HG03097 (cell line): Measurements from ENCODE around the gene MUS81.
"Not testable (repeated sequence)": the region's sequence is repeated elsewhere in the genome, so short reads cannot be mapped to it uniquely, and the experiment has no call there.

ENCODE experiments used
- ATAC-seq: cut with Tn5 transposase; IDR thresholded peaks from one replicate; pipeline ENCODE4 v1.9.1; 2021; ENCODE audit not compliant: unreplicated experiment, low FRiP score

The MUS81 gene, protein sequence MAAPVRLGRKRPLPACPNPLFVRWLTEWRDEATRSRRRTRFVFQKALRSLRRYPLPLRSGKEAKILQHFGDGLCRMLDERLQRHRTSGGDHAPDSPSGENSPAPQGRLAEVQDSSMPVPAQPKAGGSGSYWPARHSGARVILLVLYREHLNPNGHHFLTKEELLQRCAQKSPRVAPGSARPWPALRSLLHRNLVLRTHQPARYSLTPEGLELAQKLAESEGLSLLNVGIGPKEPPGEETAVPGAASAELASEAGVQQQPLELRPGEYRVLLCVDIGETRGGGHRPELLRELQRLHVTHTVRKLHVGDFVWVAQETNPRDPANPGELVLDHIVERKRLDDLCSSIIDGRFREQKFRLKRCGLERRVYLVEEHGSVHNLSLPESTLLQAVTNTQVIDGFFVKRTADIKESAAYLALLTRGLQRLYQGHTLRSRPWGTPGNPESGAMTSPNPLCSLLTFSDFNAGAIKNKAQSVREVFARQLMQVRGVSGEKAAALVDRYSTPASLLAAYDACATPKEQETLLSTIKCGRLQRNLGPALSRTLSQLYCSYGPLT

DNA sequence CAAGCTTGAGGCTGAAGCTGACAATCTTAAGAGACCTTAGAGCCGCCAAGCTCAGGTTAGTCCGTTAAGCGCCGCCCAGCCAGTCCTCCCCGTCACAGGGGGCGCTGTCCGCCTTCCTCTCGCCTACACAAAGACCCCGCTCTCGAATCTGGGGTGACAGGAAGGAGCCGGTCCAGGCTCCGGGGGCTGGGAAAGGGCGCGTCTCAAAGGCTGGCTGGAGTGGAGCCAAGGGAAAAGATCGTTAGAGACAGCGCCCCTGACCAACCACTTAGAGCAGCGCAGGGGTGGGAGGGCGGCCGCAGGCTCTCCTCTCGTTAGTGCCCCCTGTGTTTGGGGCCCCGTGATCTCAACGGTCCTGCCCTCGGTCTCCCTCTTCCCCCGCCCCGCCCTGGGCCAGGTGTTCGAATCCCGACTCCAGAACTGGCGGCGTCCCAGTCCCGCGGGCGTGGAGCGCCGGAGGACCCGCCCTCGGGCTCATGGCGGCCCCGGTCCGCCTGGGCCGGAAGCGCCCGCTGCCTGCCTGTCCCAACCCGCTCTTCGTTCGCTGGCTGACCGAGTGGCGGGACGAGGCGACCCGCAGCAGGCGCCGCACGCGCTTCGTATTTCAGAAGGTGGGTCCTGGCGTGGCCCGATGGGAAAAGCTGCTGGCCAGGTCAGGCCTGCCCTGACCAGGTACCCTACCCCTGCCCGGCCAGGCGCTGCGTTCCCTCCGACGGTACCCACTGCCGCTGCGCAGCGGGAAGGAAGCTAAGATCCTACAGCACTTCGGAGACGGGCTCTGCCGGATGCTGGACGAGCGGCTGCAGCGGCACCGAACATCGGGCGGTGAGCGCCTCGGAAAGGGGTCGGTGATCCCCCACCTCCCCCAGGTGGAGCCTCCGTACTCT is at the start of gene MUS81:
Gene MUS81, plus strand, starts transcription at position 156 of the 887 bp plus-strand sequence. Its CDS starts 321 bp downstream, at position 477.
- peak; percentile 21 for ATAC-seq

DNA sequence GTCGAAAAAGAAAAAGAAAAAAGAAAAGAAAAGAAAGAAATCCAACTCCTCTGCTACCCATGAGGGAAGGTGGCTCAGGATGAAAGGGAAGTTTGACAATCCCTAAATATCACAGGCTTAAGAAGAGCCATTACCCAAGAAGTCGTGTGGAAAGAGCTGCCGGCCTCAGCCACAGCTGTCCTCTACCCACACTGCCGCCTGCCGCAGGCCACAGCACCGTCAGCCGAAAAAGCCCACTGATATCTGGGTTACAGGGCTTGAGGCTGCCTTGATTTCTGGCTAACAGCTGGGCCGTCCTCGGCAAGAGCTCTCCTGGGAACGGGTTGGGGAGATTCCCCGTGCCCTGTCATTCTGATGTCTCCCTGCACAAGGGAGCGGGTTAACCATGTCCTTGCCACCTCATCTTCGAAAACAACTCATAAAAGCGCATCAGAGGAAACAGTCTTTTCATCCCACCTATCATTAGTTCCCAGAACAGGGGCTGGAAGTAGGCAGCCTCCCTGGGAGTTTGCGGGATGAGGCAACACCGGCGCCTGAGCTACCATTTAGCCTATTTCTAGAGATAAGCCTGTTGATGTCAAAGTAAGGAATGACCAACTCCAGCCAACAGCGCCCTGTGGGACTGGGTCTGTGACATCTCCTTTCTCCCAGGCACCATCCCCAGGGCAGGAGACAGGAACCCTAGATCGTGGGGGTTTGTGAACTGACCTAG is 48.3 kb upstream of the MUS81 start:
- ATAC-seq = no peak

DNA sequence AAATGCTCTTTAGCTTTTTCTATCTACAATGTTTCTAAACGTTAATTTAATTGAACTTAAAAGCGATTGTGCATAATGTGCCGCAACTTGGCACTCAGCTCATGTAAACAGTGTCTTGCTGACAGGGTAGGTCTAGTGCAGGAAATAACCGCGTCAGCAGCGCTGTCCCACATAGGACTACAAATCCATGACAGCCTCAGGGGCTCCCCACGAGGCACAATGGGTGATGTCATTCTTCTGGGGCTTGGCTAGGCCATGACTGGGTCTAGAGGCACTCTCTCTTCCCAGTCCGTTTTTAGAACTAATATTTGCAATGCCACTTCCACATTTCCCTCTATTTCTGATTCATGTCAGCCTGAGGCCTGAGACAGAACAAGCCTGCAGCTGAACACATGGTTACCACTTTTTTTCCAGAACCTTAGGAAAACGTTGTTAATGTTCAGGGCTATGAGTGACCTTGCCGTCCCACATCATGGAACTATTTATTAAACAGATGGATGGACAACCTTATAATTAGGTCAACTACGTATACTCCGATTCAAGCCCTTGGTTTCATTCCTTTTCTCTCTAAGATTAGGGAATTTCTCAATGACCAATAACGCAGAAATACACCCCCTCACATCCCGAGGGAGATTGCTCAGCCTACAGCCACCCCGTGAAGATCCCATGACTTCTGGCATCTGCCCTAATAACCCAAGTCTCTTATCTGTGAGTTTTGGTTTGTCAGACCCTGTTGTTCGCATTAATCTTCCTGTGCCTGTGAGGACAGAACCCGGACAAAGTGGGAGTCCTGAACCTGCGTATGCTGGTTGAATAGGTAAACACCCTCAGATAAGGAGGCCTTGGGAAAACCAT is 45.9 kb upstream of the MUS81 start:
- ATAC-seq = no peak

DNA sequence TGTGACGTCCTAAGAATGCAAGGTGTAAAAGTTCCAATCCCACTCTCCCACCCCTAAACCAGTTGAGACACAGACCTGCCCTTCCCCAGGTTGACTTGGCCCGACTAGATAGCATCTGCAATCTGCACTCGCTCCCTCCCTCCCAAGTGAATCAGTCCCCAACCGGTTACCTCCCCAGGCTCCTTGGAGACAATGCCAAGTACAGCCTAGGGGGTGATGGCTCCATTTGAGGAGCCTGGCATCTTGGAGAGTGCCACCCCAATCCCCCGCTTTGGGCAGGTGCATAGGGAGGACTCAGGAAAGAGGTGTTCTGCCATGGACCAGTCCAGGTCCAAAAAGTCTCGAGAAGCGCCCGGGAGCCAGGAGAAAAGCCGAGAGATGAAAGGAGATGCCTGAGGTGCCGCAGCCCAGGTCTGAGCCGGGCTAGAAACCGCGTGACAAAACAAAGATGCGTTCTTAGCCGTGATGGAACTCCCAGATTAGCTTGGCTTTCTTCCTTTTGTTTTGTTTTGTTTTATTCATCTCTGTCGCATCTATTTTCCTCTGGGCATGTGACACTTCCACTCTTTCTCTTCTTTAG is 45.2 kb upstream of the MUS81 start:
- ATAC-seq = no peak

DNA sequence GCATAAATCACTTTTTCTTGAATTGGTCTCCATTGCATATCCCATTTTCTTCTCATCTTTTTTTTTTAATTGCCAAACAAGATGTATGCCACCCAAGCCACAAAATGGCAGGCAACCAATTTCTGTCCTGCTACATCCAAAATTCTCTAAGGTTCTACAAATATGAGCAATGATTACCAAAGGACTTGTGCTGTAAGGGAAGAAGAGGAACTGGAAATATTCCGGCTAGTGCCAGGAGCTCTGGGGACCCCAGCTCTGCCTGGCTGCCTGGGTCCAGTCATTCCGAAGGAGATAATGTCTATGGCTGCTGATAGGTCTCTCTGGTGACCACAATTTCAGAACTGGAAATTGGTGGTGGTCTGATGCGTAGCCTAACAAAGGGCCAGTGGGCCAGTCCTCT is 43.5 kb upstream of the MUS81 start:
- ATAC-seq = no peak

DNA sequence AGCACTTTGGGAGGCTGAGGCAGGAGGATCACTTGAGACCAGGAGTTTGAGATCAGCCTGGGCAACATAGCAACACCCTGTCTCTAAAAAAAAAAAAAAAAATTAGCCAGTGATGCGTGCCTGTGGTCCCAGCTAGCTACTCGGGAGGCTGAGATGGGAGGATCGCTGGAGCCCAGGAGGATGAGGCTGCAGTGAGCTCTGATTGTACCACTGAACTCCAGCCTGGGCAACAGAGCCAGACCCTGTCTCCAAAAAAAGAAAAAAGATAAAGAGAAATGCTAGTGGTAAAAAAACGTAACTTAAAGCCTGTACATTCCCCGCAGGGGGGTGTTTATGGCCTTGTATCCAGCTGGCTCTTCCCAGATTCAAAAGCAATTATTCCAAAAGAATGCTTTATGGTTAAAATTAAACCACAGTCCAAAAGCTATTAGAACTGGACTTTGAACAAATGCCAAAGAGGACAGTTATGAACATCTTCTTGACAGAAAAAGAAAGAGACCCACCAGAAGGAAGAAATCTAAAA is 42.9 kb upstream of the MUS81 start:
- no peak for ATAC-seq

DNA sequence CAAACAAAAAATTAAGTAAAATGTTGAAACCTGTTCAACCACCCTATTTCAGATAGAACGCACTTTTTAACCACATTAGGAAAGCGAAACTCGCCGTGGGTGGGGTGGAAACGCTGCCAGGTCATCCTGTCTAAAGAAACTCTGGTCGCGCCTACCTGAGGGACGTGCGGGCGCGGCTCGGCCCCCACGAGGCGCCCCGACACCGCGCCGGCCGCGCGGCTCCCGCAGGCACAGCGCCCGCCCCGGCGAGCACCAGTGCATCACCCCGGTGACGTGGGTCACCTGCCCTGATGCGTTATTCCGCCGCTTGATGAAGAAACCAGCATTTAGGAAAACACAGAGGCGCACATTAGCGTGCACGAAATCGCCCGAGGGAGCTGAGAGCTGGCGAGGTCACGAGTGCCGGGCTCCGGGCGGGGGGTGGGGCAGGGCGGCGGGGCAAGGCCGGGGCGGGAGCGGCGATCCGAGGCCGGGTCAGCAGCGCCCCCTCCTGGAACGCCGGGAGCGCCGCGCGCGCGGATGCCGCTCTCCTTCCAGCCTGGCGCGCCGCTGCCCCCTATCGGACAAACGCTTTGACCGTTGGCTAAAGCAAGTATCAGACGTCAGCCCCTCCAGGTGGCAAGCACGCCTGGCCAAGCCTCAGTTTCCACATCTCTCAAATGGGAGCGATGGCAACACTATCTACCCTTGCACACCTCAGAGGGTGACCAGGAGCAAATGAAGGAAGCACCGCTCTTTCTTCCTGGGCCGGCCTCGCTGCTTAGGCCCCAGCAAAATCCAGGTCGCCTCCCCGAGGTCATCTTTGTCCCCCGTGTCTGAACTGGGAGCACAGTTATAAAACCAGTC is 42.2 kb upstream of the MUS81 start:
- ATAC-seq = peak; percentile 80

DNA sequence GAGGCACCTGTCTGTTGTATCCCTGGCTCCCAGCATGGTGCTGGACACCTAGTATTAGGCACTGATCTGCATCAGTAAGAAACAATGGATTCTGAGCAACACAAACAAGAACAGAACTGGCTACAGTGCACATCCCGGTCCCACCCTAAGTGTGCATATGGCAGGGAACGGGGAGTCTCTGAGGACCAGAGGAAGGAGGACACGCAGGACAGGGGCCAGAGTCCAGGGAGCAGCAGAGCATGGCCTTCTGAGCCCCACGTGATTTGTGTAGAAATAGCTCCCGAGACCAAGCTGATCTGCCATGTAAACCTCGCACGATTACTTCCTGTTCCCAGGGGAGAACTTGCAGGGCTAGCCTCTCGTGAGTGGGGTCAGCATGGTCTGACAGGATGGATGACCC is 39.1 kb upstream of the MUS81 start:
- ATAC-seq = no peak

DNA sequence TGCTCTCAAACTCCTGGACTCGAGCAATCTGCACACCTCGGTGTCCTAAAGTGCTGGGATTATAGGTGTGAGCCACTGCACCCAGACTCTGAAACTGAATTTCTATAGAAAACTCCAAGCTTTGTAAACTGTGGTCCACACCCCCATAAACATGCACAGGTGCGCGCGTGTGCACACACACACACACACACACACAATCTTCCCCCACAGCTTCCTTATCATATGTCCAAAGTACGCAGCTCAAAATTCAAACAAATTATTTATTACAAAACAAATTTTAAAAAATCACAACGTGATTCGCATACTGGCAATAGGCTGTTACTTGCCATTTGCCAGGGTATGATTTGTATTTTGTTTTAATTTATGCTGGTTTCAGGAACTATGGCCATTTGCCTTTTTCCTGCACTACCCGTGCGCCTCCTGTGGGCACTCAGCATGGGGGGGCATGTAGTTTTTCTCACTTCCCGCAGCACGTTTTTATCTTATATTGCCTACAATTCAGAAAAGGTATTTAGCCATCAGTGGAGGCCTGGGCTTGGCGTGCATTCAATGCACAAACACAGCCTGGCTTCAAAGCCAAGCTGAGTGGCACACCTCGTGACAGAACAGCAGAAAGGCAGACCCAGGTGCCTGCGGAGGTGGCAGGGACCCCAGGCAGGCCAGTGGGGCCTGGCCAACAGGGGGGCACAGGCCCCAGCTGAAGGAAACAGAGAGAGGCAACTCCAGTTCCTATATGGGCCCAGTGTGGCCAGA is 37.3 kb upstream of the MUS81 start:
- no peak for ATAC-seq

DNA sequence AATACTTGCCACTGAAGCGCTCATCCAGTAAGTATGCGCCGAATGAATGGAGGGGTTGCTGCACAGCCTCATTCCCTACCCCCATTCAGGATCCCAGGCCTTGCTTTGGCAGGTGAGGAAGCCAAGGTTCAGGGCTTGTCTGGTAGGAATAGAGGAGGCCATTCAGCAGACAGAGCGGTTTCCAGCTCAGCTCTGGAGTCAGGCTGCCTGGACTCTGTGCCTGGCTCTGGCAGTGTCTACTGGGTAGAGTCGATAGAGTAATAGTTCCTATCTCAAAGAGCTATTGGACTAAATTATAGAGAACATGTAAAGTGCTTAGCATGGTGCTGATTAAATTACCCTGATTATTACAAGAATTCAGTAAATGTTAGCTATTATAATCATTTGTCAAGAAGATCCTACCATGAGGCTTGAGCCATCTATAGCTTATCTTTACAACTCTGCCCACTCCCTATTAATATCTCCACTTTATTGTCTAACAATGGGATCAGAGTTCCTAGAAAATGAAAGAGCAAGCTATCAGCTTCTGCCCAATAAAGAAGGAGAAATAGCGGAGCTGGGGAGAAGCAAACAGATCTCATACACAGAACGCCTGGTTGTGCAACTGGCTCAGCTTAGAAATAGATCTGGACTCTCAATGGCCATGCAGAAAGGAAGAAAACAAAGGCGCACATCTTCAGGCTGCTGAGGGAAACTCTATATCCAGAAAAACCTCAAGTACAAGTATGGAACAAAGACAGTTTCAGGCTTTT is 33.1 kb upstream of the MUS81 start:
- ATAC-seq = no peak

DNA sequence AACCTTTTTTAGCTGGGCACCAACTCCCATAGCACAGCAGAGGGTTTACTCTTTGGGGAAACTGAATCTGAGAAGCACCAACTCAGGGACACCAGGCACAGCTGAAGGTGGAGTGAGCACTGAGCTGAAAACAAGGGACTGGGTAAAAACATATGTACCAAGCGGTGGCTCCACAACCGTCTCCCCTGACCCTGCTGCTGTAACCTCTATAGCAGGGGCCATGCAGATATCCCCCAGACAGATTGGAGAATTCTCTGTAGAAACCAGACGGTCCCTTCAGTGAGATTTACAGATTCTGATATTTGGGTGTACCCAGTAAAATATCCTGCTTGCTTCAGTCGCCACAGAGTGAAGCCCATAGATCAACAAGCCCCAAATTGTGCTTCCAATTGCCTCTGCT is 30.8 kb upstream of the MUS81 start:
- no peak for ATAC-seq

DNA sequence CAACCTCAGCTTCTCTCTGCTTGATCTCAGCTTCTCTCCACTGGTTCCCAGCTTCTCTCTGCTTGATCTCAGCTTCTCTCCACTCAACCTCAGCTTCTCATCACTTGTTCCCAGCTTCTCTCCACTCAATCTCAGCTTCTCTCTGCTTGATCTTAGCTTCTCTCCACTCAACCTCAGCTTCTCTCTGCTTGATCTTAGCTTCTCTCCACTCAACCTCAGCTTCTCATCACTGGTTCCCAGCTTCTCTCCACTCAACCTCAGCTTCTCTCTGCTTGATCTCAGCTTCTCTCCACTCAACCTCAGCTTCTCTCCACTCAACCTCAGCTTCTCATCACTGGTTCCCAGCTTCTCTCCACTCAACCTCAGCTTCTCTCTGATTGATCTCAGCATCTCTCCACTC is 28.0 kb upstream of the MUS81 start:
- ATAC-seq = not testable (repeated sequence)

DNA sequence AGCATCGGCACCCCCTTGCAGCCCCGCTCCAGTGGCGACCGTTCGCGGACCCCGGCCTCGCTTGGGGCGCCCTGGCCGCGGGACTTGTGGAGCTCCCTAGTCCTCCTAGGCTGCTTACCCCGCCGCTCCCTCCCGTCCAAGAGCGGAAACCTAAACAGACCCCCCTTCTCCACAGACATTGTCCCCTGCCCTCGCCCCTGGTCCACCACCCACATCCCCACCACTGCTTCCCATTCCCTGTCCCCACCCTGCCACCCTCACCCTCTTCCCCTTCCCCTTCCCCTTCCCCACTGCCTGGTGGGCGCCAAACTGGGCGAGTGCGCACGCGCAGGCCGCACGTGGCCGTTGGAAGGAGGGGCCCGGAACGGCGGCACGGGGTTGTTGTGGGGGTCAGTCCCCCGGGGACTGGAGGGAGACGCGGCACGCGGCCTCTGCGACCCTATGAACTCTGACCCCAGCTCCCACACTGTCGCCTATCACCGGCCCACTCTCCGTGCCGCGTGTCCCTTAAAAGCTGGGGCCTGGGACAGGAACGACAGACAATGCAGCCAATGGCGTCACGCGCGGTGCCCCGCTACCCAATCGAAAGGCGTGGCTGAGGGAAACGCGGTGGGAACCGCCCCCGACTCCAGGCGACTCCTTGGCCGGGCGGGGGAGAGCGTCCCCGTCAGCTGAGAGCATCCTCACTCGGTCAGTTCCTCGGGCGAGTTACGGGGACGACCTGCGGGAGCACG is 26.8 kb upstream of the MUS81 start, which contains the start of gene SNX32:
Gene SNX32, plus strand, starts transcription at position 667 of the 734 bp plus-strand sequence. CDS start 103 bp downstream, outside the sequence.
- peak; percentile 68 for ATAC-seq

DNA sequence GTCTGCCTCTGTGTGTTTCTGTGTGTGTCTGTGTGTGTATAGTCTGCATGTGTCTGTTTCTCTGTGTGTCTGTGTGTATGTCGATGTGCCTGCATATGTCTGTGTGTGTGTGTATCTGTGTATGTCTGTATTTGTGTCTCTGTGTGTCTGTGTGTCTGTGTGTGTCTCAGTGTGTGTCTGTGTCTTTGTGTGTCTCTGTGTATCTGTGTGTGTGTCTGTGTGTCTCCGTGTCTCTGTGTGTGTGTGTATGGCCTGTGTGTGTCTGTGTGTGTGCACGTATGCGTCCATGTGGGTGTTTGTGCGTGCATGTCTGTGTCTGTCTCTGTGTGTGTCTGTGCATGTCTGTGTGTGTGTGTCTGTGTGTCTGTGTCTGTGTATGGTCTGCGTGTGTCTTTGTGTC is 26.0 kb upstream of the MUS81 start:
- ATAC-seq = no peak

DNA sequence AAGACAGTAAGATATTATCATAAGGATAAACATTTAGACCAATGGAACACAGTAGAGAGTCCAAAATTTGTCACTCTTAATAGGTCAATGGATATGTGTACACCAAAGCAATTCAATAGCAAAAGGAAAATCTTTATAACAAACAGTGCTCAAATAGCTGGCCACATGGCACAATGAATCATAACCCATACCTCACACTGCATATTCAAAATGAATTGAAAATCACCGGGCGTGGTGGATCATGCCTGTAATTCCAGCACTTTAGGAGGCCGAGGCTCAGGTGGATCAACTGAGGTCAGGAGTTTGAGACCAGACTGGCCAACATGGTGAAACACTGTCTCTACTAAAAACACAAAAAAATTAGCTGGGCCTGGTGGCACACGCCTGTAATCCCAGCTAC is 18.1 kb upstream of the MUS81 start:
- ATAC-seq = no peak

DNA sequence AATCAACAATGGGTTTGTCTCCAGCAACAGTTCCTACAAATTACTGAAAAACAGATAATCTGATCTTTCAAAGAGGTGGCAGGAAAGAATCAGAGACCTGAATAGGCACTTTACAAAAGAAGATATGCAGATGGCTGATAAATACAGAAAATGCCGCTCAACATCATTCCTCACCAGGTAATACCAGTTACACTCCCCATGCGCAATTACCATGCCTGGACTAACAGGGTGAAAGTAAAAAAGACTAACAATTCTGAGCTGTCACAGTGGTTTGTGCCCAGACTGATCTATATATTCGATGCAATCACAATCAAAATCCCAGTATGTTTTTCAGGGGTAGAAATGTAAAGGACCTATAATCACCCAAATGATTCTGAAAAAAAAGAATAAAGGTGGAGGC is 16.4 kb upstream of the MUS81 start:
- ATAC-seq = no peak
